HG03469 (cell line): ENCODE data around the gene ZNF792.
"Not testable (repeated sequence)": the region's sequence is repeated elsewhere in the genome, so short reads cannot be mapped to it uniquely, and the experiment has no call there.

Experiments
- ATAC-seq: cut with Tn5 transposase; IDR thresholded peaks from one replicate; pipeline ENCODE4 v1.9.1; 2021; ENCODE audit warnings: mild to moderate bottlenecking, moderate library complexity, moderate number of reproducible peaks; ENCODE audit not compliant: unreplicated experiment

ZNF792 gene

DNA sequence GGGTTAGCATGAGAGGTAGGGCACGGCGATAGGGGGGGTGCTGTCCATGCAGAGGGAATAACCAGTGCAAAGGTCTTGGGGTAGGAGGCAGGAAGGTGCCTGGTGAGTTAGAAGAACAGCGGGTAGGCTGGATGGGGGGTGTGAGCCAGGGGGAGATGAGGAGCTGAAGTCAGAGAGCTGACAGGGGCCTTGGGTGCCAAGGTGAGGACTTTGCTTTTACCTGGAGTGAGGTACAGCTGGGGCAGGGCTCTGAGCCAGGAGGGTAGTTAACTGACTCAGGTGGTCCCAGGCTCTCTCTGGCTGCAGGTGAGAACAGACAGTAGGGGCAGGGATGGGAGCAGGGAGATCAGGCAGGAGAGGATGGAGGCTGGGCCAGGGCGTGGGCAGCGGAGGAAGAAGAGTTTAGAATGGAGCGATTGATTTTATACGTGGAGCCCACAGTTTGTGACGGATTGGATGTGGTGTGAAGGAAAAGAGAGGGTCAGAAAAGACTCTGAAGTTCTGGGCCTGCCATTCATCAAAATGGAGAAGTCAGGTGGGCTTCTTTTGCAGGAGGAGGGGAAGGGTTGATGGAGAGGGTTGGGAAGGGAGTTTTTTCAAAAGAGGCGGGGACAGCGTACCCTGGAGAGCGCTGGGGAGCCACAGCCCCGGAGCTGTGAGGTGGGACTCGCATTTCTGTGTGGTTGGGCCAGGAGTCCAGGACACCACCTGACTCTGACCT, 34.9 kb upstream of the ZNF792 start:
- no peak for ATAC-seq

DNA sequence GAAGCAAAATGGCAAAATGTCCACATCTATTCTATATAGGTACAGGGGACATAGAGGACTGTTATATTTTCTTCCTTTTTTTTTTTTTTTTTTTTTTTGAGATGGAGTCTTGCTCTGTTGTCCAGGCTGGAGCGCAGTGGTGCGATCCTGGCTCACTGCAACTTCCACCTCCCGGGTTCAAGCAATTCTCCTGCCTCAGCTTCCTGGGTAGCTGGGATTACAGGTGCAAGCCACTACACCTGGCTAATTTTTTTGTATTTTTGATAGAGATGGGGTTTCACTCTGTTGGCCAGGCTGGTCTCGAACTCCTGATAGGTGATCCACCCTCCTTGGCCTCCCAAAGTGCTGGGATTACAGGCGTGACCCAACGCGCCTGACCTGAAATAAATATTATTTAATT, 34.2 kb upstream of the ZNF792 start:
- ATAC-seq, result not testable (repeated sequence)

DNA sequence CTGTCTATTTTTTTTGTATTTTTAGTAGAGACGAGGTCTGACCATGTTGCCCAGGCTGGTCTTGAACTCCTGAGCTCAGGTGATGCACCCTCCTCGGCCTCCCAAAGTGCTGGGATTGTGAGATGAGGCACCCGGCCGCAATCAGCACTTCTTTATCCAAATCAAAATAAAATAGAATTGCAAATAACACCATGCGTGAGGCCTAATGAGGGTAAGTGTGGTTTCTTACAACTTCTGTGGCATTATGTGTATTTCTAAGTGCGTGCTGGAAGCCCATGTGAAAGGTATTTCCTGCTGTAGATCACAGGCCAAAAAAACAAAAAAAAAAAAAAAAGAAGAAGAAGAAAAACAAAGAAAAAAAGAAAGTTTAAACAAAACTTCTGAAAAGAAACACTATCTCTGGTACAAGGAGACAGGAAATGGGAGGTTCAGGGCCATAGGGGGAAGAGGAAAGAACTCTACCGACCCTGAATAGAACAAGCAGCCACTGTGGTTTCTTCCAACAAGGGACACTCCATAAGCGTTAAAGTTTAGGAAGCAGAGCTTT, 33.1 kb upstream of the ZNF792 start:
- no peak for ATAC-seq

DNA sequence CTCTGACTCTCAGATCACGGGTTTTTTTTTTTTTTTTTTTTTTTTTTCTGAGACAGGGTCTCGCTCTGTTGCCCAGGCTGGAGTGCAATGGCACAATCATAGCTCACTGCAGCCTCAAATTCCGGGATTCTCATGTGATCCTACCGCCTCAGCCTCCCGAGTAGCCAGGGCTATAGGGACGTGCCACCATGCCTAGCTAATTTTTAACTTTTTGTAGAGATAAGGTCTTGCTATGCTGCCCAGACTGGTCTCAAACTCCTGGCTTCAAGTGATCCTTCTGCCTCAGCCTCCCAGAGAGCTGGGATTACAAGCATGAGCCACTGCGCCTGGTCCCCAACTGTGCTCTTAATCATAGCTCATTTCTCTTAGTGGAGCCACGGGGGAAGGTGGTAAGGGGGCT, 31.5 kb upstream of the ZNF792 start:
- no peak for ATAC-seq

DNA sequence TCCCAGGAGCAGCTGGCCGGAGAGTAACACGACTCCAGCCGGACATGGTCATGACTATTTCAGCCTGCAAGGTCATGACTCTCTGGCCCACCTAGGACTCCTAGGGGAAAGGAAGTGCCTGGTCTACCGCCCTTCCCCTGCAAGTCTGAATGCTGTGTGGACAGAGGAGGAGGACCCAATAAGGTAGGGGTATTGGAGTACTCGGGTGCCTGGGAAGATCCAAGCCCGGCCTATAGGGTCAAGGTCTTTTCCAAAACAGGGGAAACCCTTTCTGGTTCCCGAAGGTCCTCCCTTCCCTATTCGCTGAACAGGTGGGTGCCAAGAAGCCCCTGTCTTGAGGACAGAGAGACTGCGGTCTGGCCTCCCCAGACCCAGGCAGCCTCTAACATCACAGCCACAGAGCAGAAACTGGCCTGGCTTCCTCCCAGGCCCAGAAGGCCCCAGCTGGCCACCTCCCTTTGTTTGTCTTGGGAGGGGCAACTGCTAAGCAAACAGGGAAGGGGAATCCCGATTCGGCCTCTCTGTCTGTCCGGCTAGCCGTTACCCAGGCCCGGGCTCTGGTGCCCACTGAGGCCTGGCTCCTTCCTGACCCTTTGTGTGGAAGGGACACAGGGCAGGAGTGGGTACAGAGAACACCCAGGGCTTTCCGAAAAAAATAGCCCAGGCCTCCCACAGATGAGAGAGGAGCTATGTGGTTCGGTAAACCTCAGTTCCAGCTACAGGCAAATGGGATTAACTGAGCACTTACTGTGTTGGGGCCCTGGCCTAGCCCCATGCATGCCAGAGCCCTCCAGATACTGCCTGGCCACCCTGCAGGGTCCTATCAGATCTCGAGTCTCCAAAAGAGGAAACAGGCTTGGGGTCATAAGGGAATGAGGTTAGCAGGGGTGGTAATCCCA, 30.9 kb upstream of the ZNF792 start:
- no peak for ATAC-seq

DNA sequence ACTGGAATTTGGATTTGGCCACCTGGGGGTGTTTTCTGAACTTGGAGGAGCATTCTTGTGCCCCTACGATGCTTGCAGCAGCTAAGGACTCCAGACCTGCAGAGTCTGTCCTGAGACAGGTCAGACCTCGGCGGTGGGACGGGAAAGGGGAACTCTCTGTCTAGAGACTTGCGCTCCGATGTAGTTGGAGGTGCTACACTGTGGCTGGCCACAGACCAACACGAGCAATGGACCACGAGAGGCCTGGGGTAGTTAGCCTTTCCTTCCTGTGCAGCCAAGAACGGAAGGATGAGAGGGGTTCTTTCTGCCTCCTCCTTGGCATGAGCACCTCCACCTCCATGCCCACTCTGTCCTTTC, 30.2 kb upstream of the ZNF792 start:
- ATAC-seq, result no peak

DNA sequence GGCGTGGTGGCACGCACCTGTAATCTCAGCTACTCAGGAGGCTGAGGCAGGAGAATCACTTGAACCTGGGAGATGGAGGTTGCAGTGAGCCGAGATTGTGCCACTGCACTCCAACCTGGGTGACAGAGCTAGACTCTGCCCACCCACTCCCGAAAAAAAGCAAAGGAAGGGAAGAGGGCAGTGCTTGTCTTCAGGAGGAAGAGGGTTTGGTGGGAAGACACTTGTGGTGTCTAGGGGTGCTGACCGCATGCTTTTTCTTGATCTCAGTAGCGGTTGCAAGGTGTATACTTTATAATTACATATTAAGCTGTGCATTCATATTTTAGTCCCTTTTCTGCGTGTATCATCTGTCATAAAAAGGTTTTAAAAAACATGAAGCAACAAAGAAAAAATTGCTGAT, 28.6 kb upstream of the ZNF792 start:
- ATAC-seq, result not testable (repeated sequence)

DNA sequence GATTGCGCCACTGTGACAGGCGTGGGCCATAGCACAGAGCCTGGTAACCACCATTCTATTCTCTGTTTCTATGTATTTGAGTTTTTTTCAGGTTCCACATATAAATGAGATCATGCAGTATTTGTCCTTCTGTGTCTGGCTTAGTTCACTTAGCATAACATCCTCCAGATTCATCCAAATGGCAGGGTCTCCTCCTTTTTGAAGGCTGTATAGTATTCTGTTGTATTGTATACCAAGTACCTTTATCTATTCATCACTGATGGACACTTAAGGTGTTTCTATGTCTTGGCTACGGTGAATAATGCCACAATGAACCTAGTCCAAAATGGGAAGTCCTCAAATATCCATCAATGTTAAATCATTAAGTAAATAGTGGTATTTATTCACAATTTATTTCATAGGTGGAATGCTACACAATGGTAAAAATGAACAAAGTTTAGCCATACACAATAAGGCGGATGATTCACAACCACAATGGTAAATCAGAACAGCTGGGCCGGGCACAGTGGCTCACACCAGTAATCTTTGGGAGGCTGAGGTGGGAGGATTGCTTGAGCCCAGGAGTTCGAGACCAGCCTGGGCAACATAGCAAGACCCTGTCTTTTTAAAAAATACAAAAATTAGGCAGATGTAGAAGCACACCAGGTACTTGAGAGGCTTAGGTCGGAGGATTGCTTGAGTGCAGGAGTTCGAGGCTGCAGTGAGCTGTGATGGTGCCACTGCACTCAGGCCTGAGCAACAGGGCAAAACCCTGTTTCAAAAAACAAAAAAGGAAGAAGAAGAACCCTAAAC, 27.7 kb upstream of the ZNF792 start:
- no peak for ATAC-seq

DNA sequence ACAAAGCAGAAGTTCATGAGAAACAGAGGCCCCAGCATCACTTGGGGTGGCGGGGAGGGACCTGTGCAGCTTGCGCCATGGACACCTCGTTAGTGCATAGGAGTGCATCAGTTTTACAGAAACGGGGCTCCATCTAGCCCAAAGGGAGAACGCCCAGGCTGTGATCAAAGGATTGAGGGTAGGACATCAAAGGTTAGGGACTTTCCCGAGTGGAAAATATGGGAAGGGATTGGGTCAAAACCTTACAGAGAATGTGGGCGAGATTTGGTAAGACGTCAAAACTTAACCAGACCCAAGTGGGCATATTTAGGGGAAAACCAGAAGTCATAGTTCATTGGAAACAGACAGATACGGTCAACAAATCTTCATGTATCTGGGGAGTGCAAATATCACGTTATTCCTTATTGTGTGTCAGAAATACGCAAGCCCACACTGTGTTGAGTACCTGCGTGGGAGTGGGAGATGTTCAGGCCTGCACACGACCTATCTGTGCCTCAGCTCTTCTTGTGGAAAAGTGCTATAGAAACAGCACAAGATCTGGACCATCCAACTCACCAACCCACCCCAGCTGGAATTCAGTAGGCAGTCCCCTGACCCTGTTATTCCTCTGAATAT, 26.7 kb upstream of the ZNF792 start:
- no peak for ATAC-seq

DNA sequence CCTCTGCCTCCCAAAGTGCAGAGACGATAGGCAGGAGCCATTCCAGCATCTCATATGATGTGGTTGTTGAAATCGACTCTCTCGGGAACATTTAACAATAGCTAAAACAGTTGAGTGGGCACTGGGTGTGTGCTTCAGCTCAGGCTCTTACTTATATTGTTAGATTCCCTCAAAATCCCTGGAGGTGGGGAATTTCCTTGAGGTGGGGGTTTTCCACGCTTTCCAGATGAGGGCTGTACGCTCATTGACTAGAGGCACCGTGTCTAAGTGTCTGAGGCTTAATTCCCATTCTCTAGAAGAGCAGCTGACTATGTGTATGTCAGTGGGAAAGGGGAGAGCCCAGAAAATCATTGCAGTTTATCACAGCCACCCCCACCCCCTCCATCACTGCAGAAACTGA, 25.3 kb upstream of the ZNF792 start:
- no peak for ATAC-seq

DNA sequence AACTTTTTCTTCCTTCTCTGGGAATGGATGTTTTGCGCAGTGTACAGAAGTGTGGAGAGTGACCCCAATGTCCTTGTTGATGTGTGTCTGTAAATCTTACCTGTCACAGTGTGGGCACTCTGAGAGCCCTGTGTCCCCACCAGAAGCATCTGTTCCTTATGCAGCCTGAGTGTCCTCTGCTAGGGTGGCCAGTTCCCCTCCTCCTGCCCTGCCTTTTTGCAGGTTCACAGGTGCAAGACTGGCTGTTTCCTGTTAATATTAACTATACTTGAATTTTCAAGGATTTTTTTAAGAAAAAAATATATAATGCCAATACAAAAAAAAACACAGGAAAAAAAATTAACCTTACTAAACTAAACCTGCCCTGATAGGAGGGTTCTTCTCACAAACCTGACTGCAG, 24.1 kb upstream of the ZNF792 start:
- no peak for ATAC-seq

DNA sequence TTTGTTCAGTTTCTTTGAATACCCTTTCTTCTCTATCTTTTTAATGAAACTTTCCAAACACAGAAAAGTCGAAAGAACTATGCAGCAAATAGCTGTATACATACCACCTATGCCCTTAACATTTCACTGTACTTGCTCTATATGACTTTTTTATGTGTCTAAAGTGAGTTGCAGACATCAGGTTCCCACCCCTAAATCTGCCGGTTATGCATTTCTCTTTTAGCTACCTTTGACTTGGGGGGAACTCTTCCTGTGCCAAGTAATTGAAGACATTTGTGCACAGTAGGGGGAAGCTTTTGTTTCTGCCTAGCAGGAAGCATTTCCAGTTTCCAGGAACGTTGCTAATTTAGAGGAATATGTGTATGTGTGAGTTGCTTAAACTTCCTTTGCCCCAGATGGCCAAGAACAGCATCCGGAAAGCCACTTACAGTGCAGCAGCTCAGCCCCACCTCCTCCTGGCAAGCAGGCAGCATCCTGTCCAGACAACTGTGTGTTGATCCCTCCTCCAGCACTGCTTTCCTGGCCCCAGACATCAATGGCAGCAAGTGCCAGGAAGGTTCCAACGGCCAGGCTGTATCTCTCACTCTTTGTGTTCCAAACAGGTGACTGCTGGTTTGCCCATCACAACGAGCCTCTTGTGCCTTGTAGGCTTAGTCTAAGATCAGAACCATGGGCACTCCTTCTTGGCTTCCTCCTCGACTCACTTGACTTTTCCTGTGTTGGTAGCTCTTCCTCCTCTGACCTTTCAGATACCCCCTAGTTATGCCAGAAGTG, 21.4 kb upstream of the ZNF792 start:
- no peak for ATAC-seq

DNA sequence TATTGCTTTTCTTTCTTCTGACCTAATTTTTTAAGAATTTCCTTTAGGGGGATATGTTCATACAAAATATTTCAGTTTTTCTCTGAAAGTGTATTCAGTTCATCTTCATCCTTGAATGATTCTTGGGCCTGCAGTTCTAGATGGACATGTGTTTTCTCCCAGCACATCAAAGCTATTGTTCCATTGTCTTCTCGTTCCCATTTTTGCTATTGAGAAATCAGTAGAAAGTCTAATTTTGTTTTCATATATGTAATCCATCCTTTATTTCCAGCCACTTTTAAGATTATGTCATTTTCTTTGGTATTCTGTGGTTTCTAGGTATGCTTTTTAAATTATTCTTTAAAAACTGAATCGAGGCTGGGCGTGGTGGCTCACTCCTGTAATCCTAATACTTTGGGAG, 20.3 kb upstream of the ZNF792 start:
- no peak for ATAC-seq

DNA sequence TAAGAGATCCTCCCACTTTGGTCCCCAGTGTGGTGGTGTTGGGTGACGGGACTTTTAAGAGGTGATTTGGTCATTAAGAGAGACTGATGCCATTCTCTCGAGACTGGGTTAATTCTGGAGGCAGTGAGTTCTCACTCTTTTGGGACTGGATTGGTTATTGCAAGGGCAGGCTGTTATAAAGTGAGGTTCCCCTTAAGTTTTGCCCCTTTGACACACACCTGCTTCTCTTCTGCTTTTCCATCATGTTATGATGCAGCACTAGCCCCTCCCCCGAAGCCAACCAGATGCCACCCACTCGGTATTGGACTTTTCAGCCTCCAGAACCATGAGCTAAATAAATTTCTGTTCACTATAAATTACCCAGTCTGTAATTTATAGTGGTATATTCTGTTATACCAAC, 19.8 kb upstream of the ZNF792 start:
- ATAC-seq, result no peak

DNA sequence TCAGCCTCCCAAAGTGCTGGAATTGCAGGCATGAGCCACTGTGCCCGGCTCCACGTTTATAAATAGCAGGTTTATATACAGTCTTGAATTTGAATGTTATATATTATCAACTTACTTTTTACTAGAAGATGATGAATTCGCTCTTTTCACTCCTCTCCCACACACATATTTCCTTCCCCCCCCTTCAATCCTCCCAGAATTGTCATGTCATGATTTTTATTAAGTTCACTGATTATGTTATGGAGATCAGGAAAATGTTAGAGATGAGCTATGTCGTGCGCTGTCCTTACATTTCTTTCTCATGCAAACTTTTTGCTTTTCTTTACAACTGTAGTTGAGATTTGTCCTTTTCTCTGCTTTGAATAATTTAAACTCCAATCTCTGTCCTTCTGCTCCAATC, 18.2 kb upstream of the ZNF792 start:
- ATAC-seq, result no peak

DNA sequence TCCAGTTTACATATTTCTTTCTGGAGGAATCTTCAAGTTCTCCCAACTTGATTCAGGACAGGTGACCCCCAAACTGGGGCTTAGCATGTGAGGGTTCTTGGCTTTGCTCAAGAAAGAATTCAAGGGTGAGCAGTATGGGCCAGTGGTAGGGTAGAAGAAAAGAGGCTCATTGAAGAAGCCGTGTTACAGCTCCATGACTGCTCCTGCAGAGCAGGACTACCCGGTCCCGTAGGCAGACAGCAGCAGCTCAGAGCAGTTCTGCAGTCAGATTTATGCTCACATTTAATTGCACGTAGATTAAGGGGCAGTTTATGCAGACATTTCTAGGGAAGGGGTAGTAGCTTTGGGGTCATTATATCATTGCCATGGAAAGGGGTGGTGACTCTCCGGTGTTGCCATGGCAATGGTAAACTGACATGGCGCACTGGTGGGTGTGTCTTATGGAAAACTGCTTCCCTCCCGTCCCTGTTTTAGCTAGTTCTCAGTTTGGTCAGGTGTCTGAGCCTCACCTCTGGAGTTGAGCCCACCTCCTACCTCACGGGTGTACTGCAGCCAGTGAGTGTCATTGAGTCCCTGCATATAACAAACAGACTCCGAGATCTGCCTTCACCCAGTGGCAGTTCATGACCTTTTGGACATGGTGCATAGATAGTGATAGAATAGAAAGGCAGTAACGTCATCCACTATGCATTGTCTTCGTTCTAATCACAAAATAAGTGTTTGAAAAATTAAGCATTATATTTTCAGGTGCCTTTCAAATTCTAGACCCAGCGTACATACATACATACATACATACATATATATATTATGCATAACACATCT, 16.0 kb upstream of the ZNF792 start:
- ATAC-seq, result no peak

DNA sequence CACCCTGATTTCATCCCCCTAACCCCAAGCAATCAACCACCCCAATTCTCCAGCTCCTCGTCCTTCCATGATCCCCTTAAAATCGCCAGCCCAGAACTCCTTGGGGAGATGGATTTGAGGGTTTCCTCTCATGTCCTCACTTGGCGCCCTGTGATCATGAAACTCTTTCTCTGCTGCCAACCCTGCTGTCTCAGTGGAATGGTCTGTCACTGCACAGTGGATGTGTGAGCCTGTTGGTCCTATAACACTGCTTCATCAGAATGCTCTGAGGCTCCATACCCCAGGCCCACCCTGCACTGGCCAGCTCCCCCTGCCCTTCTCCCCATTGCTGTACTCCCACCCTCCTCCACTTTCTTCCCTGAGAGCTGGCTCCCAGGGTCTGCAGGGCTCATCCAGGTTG, 12.6 kb upstream of the ZNF792 start:
- ATAC-seq, result no peak

DNA sequence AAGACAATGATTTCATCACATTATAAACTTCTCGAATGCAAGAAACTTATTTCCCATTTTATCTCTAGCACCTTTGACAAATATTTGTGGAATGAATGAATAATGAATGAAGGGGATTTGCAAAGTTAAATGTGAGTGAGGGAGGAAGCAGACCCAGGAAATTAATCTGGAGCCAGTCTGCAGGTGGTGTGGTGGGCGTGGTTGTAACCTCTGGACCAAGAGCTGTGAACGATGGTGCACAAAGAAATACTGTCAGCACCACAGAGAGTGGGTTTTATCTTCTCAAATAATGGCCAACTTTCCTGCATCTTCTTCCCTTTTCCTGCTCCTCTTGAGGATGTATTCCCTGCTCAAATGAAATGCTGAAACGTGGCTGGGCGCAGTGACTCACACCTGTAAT, 11.0 kb upstream of the ZNF792 start:
- no peak for ATAC-seq

DNA sequence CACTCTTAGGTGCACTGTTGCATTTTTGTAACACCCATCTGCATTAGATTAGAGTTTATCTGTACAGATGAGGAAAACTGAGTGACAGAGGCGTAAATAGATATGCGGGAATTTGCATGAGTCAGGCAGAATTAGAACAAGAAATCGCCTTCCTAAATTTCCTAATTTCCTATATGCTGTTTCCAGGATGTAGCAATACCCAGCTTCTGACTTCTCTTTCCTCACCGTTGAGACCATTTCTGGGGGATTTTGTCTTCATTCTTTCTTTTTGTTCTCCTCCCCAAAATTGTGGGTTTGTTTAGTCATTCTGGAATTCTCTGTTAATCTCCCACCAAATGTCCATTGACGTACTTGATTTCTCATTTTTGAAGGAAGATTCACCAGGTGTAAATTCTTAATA, 10.6 kb upstream of the ZNF792 start:
- ATAC-seq, result no peak
